ENCODE data around the gene ARID3B. TPM values are rescaled to one million over a fixed set of nuclear protein-coding genes. Genes with fewer than 3 reads are reported as not detected.

Gene ARID3B
- total RNA-seq, 1 experiment from 2014 or later = 101 TPM

GRCh38 chr15:74564182-74564581 lies 23.2 kb downstream of the ARID3B start:
- H3K56ac ChIP-seq (ENCODE audit: insufficient read length, low read depth, low read length) = no peak overlapping the region
- Mint-ChIP-seq H3K9me3 (no peaks in the 10 kb centered on the region), H3K4me3 (no peak overlapping the region), H3K4me1 (peaks cover 3 to 17% of the 10 kb centered on the region in 2 experiments), H3K36me3 (ENCODE audit: insufficient read depth in 1 of 3, low read depth in 3 of 3) (peaks cover 14 to 59% (median 45%) of the 10 kb centered on the region in 3 experiments; a peak in 6 of 7 replicates), H3K27ac (no peak overlapping the region), H3K27me3 (ENCODE audit: low read depth) (no peaks in the 10 kb centered on the region)
- H3K27ac ChIP-seq (ENCODE audit: insufficient read length, low read depth, low read length) = no peak overlapping the region
- H3K9me3 ChIP-seq (ENCODE audit: control insufficient read depth, low read depth, low read length) = no peaks in the 10 kb centered on the region
- H3K4ac ChIP-seq (ENCODE audit: low read depth, low read length) = no peak overlapping the region
- H3K9ac ChIP-seq (ENCODE audit: extremely low read depth, insufficient read length, low read length) = no peak overlapping the region
- WGBS (ENCODE audit: extremely low coverage, insufficient read length, low lambda C conversion rate) = no CpG with 5 or more reads among the region's 1 CpG
- no peak overlapping the region for H4K91ac ChIP-seq (ENCODE audit: insufficient read length, low read depth, low read length)
- H2BK12ac ChIP-seq (ENCODE audit: insufficient read length, low read depth, low read length) = no peak overlapping the region
- no peak overlapping the region for H3T11ph ChIP-seq (ENCODE audit: low read length)
- H3K14ac ChIP-seq (ENCODE audit: insufficient read depth, low read length) = no peak overlapping the region
- no peak overlapping the region for H2BK15ac ChIP-seq (ENCODE audit: low read depth, low read length)
- no peak for TF ChIP-seq CTCF (conservative IDR thresholded peaks at IDR 0.05)
- no peak overlapping the region for H4K8ac ChIP-seq (replicated peaks; ENCODE audit: insufficient read length, low read depth, low read length)
- no peak overlapping the region for H3K18ac ChIP-seq (ENCODE audit: insufficient read length, low read depth, low read length)
- no peaks in the 10 kb centered on the region for H3K23me2 ChIP-seq (ENCODE audit: insufficient read length, low read depth, low read length, poor library complexity, severe bottlenecking)
- no peak overlapping the region for H3K23ac ChIP-seq (ENCODE audit: insufficient read length, low read depth, low read length)
- H4K5ac ChIP-seq (ENCODE audit: insufficient read length, low read depth, low read length) = no peak overlapping the region
- H2BK5ac ChIP-seq (ENCODE audit: insufficient read length, low read length) = no peak overlapping the region
- no peaks in the 10 kb centered on the region for H3K4me1 ChIP-seq (ENCODE audit: insufficient read depth, low read length)
- H2AFZ ChIP-seq (ENCODE audit: low read length) = no peak overlapping the region
- no peak overlapping the region for H2BK120ac ChIP-seq (ENCODE audit: low read depth, low read length, poor library complexity, severe bottlenecking)
- H3K79me2 ChIP-seq (ENCODE audit: insufficient read depth, low read length) = peaks cover 26% of the 10 kb centered on the region
- no peaks in the 10 kb centered on the region for H3K27me3 ChIP-seq (ENCODE audit: insufficient read depth, low read length)
- no peak overlapping the region for H3K4me2 ChIP-seq (ENCODE audit: insufficient read depth, insufficient read length, low read length)
- H2AK5ac ChIP-seq (ENCODE audit: insufficient read length, low read length) = no peak overlapping the region
- peaks cover 11% of the 10 kb centered on the region for H3K79me1 ChIP-seq (ENCODE audit: insufficient read depth, low read depth, low read length, poor library complexity, severe bottlenecking)
- H2BK20ac ChIP-seq (ENCODE audit: low read depth, low read length, poor library complexity, severe bottlenecking) = no peak overlapping the region
- H4K20me1 ChIP-seq (ENCODE audit: control insufficient read depth, insufficient read depth, insufficient read length) = no peaks in the 10 kb centered on the region
- DNase-seq = no peak
